HG02610 (cell line): ENCODE data around the gene TNFAIP8L2.
A peak's percentile ranks its signal among the peaks of the same experiment; 100 is the strongest.

Source experiments
- ATAC-seq: cut with Tn5 transposase; IDR thresholded peaks from one replicate; pipeline ENCODE4 v1.9.1; 2021; ENCODE audit warnings: mild to moderate bottlenecking, moderate library complexity; ENCODE audit not compliant: unreplicated experiment

Gene TNFAIP8L2

DNA sequence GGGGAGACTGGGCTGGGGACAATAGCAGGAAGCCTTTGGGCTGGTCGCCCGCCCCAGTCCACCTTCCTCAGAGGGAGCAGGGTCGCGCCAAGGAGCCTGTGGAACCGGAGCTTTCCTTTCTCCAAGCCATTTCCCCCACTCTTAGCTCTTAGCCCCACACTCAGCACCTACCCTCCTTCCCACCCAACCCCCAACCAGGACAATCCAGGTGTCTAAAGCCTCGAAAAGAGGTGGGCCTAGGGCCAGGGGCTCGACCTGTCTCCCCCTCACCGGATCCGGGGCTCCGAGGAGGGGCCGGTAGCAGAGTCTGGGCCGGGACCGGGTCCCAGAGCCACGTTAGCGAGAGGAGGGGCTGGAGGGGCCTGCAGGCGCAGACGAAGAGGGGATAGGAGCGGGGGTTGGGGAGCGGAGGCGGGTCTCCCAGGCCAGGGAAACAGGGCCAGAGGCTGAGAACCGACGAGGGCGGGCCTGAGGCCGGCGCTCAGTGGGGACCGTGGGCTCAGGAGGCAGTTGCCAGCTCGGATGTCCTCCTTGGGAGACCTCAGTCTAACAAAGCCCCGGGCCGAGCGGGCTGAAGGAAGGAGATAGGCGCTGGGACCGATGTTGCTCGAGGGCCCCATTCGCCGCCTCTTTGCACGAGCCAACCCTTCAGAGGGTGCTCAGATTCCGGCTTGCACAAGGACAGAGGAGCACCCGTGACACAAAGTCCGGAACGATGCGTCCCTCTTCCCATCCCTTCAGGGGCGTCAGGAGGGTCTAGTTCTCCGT lies 11.0 kb upstream of the TNFAIP8L2 start:
- ATAC-seq, result no peak

DNA sequence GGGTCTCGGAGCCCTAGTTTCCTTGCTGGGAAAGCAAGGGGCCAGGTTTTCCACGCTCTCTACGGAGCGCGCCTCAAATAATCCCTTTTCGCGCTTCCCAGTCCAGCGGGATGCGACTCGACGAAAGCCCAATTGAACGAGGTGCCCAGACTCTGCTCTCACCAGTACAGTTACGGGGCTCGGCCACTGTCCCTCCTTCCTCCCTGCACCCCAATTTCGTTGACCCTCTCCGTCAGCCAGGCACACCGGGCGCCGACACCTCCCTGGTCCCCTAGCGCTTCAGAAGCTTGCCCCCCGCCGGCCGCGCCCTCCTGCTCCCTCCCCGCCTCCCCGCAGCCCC lies 10.4 kb upstream of the TNFAIP8L2 start:
- ATAC-seq, result no peak

DNA sequence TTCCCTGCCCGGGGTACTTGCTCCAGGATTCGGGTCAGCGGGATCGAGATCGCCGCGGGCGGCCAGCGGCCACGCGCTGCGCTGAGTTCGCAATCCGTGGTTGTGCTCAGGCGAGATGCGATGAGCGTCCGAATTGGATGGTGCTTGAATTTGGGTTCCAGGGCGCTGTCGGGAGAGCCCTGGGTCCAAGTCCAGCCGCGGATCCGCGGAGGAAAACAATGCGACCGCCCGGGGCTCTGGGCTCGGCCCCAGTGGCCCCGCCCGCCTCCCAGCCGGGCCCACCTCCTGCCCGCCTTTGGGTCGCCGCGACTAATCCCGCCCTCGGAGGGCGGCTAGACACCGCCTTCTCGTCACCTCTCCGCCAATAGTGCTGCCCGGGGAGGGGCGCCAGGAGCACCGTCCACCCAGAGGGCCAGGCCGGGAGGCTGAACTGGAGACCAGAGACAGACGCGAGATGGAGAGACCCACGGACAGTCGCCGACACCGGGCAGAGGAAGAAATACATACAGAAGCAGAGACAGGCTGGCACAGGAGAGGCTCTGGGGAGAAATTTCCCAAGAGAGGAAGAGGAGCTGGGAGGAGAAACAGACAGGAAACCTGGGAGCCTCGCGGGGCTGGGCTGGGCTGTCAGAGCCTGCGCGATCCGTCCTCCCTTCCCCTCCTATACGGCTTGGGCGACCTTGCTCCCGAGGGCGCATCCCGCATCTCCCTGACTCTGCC lies 9.9 kb upstream of the TNFAIP8L2 start, which contains the start of gene SEMA6C:
SEMA6C (minus strand) TSS at position 220 of the 720 bp plus-strand sequence. CDS start 4,010 bp downstream, outside the sequence.
- peak; percentile 100 for ATAC-seq

DNA sequence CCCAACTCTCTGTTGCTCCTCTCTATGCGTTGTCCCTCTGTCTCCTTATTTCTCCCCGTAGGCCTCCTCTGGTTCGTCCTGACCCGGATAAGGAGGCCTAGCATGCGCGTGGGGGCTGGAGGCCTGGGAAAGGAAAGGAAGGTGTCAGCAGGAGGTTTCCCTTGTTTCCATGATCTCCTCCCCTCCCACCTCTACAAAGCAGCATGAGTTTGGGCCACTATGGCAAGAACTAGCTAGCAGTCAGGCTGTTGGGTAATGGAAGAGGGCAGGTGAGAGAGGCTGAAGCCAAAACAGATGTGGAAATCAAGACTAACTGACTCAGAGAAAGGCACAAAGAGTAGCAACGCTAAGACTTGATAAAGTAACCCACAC lies 9.3 kb upstream of the TNFAIP8L2 start:
- ATAC-seq, result no peak

DNA sequence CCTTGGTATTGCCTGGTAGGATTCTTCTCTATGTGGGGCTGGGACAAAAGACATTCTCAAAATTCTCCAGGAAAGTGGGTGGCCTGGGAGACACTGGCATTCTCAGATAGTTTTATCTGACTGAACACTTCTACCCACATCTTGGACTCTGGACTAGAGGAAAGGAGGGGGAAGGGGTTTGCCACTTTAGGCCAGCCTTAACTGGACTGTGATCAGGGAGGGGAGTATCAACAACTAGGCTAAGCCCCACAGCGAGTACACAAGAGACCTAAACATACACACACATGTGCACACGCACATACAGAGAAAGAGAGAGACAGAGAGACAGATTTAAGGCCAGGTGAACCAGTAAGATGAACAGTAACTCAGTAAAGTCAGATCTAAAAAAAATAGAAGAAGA lies 8.8 kb upstream of the TNFAIP8L2 start:
- ATAC-seq, result no peak

DNA sequence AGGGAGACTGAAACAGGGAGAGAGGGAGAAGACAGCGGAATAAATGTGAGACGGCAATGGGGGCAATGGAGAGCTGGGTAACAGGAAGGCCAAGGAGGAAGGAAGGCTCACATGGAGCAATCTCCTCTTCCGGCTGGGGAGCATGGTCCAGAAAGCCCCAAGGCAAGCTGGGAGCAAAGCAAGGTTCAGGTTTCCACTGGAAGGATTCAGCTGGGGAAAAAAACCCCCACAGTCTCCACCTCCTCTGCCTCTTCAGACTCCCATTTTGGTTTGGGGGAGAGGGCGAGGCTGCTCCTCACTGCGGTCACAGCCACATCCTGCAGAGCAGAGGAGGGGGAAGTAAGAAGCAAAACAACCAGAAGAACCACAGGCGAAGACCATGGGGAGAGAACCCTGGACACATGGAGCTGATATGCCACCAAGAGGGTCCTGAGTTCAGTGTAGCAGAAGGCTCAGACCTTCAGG lies 650 bp downstream of the TNFAIP8L2 start:
- ATAC-seq, result no peak

DNA sequence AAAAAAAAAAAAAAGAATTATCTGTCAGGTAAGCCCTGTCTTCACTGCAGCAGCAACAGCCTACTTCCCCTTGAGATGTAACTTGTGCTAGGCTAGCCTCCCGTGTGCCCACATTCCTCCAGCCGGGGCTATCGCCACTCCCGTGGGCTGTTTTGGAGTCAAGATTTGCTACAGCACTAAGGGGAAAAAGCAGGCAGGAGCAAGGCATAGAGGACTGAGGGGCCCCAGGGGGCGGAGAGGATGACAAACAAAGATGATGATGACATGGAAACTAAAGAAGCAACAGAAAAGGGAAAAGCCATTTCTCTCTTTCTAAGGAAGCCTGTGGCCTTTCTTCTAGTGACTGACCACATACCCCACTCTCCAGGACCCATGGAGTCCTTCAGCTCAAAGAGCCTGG lies 1.9 kb downstream of the TNFAIP8L2 start:
- no peak for ATAC-seq

DNA sequence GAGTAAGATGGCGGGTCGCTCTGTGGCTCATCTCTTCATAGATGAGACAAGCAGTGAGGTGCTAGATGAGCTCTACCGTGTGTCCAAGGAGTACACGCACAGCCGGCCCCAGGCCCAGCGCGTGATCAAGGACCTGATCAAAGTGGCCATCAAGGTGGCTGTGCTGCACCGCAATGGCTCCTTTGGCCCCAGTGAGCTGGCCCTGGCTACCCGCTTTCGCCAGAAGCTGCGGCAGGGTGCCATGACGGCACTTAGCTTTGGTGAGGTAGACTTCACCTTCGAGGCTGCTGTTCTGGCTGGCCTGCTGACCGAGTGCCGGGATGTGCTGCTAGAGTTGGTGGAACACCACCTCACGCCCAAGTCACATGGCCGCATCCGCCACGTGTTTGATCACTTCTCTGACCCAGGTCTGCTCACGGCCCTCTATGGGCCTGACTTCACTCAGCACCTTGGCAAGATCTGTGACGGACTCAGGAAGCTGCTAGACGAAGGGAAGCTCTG lies 2.4 kb downstream of the TNFAIP8L2 start:
- ATAC-seq, result no peak

DNA sequence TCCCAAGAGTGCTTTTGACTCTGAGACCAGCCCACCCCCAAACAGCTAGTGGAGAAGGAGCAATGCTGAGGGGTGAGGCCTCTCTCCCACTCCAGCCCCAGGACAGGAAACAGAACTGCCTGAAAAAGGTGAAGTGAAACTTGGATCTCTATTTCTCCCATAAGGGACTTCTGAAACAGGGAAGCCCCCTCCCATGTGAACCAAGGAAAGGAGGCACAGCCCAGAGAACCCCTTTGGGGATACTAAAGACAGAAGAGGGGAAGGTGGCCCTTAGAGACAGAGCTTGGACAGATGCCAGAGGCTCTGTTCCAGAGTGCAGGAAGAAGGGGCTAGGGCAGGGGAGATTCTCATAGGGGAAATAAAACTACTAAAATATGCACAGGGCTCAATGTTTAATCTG lies 2.9 kb downstream of the TNFAIP8L2 start:
- ATAC-seq, result no peak

DNA sequence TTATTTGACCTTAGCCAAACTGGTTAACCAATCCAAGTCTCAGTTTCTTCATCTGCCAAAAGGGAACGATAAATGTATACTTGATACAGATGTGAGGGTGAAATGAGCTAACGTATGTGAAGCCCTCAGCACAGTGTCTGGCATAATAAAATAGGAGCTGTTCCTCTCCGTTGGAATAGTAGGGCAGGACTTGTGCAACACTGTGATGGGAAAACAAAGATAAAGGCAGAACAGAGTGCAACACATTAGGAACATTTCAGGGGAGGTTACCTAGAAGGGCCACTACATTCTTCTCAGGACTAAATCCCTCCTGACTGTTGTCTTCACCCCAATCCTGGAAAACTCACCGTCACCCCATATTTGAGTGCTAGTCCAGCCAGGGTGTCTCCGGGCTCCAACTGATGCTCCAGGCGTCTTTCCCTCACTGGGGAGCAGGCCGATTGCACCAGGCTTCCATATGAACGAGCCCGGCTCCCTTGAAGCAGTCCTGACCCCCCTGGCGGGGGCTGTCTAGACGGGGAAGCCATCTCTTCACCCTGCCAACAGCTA lies 8.4 kb downstream of the TNFAIP8L2 start:
- no peak for ATAC-seq

DNA sequence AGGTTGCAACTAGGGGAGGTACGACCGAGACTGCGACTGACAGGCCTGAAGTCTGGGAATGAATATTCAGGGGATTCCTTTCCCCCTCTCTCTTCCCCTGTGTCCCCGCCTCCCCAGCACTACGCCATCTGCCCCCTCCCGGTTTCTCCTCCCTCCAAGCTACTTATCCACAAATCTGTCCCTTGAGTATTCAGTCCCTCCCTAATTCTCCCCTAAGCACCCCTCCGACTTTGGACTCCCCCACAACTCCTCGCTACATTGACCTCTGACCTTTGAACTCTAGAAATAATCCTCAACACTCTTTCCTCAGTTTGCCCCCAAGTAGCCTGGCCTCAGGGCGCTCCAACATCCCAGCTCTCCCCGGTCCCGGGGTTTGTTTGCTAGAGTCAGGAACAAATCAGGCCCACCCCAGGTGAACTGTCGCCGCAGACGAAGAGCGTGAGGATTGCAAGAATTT lies 8.9 kb downstream of the TNFAIP8L2 start:
- peak; percentile 6 for ATAC-seq

DNA sequence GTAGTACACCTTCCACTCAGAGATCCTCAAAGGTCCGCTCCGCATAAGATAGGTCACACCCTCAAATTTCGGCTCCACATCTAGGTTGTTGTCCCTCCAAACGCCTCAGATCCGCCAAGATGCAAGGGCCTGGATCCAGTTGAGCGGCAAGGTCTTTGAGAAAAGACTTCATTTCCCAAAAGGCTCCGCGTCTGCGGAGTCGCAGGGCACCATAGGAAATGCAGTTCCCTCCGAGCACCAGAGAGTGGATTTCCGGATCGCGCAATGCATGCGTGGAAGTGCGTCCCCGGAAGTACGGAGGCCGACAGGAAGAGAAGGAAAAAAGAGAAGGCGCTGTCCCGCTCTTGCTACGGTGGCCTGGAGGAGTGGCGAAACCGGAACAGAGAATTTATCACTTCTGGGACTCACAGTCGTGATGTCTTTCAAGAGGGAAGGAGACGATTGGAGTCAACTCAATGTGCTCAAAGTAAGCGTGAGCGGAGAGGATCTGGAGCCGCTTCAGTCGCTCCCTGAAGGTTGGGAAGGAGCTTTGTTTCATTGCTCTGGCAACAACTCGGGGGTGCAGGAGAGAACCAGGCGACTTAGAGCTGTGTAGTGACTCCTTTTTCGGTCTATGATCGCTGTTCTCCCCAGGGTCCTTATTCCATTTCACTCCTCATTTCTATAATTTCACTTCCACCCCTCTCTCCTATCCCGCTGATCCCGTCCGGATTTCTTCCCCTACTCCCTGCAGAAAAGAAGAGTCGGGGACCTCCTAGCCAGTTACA lies 9.5 kb downstream of the TNFAIP8L2 start, which contains the start of the genes LYSMD1 and SCNM1:
LYSMD1 (minus strand) TSS at position 165 of the 767 bp plus-strand sequence. CDS start 644 bp downstream, outside the sequence.
SCNM1 (plus strand) TSS at position 407 of the 767 bp plus-strand sequence; CDS start at position 416, 9 bp downstream.
- ATAC-seq, result peak; percentile 76

DNA sequence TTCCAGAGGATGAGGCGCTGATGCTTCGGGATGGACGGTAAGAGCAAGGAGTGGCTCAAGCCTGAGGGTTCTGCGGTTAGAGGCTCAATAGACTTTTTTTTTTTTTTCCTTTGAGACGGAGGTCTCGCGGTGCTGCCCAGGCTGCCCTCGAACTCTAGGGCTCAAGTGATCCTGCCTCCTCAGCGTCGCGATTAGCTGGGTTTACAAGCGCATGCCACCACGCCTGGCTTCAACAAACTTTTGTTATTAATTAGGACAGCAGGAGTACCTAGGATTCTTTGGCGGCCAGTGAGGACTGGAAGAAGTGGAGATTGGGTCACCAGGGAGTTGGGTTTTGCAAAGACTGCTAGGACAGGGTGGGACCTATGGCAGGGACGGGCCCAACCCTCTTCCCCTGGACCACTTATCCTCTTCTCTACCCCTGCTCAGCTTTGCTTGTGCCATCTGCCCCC lies 10.1 kb downstream of the TNFAIP8L2 start:
- no peak for ATAC-seq

DNA sequence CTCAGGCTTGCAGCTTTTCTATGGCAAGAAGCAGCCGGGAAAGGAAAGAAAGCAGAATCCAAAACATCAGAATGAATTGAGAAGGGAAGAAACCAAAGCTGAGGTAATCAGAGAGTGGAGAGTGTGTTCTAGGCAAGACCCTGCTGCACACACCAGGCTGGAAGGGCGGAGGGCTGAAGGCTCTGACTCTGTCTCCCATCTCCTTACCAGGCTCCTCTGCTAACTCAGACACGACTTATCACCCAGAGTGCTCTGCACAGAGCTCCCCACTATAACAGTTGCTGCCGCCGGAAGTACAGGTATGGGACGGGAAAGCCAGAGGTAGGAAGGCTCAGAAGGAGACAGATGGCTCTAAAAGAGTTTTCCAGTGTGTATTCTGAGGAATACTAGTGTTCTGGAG lies 10.7 kb downstream of the TNFAIP8L2 start:
- no peak for ATAC-seq

DNA sequence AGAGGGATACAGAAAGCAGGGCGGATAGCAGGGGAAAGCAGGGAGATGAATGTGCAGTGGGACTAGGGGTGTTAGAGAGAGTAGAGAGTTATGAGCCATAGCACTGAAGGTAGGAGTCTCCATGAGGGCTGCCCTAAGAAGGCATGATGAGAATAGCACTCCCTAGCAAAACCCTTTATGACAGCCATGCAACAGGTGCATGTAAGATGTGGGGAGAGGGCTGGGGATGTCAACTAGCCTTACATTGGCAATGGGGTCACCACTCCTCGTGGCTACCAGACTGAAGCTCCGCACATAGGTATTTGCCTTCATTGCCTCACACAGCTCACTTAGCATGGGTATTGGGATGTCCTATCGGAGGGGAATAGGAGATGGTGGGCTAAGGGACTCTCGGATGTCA lies 14.7 kb downstream of the TNFAIP8L2 start:
- no peak for ATAC-seq

DNA sequence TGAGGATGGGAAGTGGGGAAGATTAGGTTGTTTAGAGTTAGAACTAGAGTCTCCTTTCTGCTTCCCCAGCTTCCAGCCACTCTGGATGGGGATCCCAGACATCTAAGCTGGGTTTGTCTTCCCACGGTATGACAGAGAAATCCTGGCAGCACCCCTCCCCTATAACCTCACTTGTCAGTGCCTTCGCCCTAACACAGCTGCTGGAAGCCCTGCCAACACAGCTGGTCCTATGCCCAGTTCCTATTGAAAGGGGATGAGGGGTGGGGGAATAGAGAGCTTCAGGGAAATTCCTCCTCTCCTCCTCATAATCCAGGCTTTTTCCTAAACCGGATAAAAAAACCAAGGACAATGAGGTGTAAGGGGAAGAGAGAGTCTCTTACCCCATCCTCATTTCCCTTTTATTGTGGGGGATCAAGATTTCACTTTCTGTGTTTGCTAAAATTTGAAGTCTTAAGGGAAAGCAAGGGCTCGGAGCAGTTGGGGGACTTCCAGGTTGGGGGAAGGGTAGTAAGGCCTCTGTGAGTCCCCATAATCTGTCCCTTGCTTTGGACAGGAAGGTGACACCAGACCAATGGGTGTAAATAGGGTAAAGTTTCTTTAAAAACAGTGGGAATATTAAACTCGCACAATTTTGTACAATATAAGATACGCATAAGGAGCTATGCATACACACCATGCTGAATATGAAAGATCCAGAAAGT lies 18.7 kb downstream of the TNFAIP8L2 start:
- ATAC-seq, result no peak

DNA sequence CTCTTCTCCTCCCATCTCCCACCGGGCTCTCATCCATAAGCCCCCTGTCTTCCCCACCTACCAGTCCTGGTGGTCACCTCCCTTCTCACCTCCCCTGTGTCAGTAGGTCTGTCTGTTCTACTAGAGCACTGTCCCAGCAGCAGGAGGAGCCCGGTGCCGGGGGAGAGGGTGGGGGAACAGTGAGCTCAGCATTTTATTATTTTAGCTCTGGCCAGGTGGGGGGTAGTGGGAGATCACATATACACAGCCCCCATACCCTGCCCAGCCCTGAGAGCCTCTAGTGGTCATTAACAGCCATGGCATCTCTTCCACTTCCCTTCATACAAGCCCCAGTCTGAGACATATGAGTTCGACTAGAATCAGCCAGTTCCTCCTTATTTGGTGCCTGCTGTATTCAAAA lies 19.4 kb downstream of the TNFAIP8L2 start, which contains the start of gene TMOD4:
TMOD4 (minus strand) TSS at position 119 of the 400 bp plus-strand sequence. CDS start 1,106 bp downstream, outside the sequence.
- no peak for ATAC-seq

DNA sequence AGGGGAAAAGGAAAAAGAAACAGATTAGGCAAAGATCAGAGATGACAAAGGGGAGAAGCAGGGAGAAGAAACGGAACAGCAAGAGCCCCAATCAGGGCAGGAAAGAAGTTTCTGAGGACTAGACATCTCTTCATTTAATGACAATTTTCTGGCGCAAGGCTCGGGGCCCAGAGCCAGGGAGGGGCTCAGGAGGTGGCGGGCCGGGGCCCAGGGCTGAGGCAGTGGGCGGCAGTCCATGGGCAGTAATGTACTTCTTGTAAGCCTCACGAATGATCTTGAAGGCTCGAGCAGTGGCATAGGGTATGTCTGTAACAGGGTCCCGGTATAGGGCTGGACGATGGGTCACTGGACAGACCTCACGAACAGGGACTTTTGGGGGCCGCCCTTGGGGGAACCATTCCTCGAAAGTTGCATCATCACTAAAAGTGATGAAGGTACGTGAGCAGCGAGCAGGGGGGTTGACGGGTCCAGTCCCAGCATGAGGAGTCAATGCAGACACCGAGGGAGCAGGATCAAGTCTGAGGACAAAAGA lies 20.1 kb downstream of the TNFAIP8L2 start:
- ATAC-seq, result no peak

DNA sequence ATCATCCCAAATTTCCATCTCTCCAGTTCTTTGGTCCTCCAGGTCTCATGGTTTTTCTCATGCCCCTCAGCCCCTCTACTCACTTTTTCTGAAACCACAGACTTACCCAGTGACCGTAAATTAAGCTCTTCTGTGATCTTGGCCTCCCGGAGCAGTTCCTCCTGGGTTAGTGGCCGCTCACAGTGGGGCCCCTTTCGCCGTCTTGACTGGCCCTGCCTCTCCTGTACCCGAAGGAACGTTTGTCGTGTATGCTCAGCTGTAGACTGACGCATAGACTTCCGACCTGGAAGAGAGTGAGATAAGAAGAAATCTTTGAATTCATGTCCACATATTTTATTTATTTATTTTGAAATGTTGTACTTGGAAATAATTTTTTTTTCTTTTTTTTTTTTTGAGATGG lies 27.8 kb downstream of the TNFAIP8L2 start:
- no peak for ATAC-seq

DNA sequence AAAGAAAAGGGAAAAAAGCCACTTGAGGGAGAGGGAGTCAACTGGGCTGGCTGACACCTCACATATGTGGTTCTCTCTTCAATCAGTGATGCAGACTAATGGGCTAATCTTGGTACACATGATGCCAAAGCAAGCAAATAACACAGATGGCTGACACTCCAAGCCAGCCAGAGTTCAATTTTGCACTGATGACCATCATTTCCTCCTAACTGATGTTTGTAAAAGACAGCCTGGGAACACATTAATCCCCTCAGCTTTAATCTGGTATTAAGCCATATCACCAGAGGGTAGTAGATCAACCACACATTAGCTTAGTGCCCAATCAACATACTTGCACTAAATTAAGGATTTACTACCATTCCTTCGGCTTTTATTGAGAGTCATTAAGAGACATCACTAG lies 30.8 kb downstream of the TNFAIP8L2 start:
- ATAC-seq, result no peak
